Skin of body (tissue), 3 donors: ENCODE results near the gene MAP6. TPM values are rescaled to one million over a fixed set of nuclear protein-coding genes. Genes with fewer than 3 reads are reported as not detected.

Experiments used
- DNase-seq: peaks from one replicate; lab custom pipeline; 2025; lab: John Stamatoyannopoulos, UW
- small RNA-seq: library from RNA; depleted of rRNA; stranded (forward); fragments of <200 nt; gene quantifications from one replicate; pipeline ENCODE3, GENCODE V24; 2014; ENCODE audit warnings: low replicate concordance
- total RNA-seq: library from RNA; depleted of rRNA; stranded (reverse); fragments of >200 nt; gene quantifications from one replicate; pipeline ENCODE4 v1.2.3, GENCODE V29; 2014

Gene MAP6
- total RNA-seq, 1 donor from 2014 or later, result 1.9 TPM

DNA sequence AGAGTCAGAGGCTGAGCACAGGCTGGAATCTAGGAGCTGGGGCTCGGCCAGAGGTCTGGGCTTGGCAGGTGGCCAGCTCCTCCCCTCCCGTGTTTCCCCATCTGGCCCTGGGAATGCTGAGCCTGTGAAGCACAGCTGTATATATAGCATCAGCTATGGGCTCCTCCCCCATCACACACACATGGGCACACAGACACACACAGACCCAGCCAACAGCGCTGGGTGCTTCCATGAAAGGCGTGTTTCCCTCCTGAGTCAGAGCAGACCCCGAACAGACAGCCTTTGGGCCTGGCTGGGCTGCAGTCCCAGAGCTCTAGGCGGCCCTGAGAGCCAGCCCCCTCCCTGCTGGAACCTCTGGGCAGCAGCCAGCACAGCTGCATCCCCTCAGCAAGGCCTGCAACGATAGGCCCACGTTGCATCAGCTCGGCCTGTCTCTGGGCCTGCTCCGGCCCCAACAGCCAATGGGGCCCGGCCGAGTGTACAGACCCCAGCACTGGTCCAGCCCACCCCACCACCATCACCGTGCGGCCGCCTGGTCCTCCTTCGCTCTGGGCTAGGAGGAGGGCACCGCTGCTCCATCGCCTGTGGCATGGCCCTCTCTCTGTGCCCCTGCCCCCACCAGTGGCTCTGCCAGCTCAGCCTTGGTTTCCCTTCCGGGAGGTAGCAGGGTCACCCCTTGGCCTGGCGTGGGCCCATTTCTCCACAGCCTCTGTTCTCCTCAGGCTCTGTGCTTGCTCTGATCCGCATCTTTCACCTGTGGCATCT is 114.4 kb downstream of the MAP6 start:
- DNase-seq, result peak; percentile 100

DNA sequence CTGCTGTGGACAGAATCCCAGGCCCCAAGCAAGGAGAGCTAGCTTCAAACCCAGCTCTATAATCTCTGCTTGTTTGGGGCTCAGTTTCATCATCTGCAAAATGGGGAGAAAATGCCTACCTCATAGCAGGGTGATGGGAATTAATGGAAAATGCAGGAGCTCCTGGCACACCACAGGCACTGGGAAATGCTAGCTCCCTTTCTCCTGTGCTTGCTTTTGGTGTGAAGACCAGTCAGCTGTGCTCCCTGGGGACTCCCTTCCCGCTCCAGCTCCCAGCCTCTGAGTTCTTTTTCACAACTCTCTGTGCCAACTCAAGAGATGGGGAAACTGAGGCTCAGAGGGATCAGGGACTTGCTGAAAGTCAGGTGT is 115.0 kb downstream of the MAP6 start:
- no peak for DNase-seq

DNA sequence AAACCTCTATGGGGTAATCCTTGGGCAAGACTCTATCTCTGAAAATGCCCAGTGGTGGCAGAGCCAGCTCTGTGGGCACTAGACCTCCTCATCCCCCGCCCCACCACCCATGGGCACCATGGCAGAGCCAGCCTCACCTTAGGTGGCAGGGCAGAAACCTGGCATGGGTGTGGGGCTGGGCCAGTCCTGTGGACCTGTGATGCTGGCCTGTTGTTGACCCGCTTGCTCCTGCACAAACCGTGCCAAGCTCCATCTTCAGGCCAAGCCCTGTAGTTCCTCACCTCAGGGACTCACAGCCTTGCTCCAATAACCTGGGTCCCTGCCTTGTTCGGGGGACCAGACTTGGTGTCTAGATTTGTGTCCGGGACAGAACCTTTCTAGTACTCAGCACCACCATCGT is 115.7 kb downstream of the MAP6 start:
- DNase-seq, result no peak

DNA sequence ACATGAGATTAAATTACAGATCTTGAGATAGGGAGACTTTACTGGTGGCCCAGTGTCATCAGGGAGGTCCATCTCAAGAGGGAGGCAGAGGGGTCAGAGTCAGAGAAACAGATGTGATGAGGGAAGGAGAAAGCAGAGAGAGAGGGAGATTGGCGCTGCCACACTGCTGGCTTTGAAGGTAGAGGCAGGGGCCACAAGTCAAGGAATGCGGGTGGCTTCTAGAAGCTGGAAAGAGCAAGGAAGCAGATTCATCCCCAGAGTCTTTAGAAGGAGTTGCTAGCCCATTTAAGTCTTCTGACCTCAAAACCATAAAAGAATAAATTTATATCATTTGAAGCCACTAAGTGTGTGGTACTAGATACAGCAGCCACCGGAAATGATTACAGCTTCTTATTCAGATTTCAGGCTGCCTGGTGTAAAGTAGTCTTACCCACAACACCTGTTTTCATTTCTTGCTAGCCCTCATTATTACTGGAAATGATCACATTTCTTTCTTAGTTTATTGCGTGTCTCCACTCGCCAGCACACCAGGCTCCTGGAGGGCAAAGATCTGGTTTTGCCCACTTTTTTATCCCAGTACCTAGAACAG is 119.4 kb downstream of the MAP6 start:
- no peak for DNase-seq

DNA sequence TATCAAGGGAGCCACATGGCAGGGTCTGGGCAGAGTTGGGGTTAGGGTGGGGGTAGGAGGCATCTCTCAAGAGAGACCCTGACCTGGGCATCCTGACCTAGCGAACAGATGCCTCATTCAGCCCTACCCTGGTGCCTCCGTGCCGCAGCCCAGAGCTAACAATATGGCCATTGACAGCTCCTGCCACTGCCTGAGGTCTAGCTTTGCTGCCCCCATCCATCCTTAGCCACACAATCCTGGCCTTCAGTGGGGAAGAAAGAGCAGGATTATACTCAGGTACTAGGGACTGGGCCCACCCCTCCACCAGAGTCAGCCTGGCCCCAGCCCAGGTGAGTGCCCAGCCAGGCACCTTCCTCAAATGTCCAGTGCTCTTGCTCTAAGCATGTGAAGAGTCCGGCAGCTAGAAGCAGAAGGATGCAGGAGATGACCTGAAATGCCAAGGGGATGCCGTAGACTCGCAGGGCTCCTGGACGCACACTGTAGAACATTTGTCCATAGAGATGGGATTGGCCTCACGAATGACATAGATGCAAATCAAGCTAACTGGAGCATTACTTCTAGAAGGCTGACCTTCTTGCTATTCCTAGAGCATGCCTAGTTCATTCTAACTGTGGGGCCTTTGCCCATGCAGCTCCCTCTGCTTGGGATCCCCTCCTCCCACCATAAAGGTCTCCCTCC is 120.1 kb downstream of the MAP6 start:
- no peak for DNase-seq

DNA sequence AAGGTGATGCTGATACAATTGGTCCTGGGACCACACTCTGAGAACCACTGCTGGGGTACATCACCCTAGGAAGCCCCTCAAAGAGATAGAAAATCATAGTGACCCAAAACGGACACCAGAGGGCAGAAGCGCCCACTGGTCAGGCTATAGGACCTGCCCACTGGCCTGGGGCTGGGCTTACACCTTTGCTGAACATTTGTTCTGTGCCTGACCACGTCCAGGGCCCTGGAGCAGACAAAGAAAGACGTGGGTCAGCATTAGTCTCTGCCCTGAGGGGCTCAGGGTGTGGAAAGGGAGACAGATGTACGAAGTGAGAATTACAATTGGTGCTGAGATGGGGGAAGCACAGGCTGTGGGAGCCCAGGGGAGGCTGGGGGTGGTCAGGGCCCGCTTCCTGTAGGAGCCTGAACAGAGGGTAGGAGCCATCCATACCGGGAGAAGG is 121.2 kb downstream of the MAP6 start:
- DNase-seq, result peak; percentile 15

GRCh38 chr11:75547177-75547576 is 121.7 kb downstream of the MAP6 start:
- DNase-seq, result no peak

DNA sequence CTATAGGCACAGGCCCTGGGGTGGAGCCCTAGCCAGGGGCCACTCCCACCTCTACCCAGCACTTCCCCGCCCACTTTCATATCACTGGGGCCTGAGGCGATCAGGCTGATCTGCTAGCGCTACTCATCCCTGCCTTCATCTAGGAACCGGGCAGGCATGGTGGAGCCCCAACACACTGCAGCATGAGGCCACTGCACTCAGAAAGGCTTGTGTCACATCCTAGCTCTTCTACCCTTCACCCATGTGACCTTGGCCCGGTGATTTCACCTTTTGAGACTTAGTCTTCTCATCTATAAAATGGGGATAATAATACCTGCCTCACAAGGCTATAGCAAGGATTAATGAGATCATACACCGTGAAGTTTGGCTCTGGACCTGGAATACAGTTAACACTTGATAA is 125.0 kb downstream of the MAP6 start:
- DNase-seq, result no peak

DNA sequence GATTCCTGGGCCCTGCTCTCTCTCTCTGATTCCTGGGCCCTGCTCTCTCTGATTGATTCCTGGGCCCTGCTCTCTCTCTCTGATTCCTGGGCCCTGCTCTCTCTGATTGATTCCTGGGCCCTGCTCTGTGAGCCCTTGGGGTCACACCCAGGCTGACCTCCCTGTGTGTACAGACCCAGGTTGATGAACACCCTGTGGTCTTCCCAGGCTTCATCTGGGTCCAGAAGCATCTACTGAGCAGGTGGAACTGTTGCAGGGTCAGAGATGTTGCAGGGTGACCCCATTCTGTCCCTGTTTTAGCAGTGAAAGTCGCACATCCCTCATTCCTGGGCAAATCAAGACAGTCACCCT is 126.8 kb downstream of the MAP6 start:
- no peak for DNase-seq

DNA sequence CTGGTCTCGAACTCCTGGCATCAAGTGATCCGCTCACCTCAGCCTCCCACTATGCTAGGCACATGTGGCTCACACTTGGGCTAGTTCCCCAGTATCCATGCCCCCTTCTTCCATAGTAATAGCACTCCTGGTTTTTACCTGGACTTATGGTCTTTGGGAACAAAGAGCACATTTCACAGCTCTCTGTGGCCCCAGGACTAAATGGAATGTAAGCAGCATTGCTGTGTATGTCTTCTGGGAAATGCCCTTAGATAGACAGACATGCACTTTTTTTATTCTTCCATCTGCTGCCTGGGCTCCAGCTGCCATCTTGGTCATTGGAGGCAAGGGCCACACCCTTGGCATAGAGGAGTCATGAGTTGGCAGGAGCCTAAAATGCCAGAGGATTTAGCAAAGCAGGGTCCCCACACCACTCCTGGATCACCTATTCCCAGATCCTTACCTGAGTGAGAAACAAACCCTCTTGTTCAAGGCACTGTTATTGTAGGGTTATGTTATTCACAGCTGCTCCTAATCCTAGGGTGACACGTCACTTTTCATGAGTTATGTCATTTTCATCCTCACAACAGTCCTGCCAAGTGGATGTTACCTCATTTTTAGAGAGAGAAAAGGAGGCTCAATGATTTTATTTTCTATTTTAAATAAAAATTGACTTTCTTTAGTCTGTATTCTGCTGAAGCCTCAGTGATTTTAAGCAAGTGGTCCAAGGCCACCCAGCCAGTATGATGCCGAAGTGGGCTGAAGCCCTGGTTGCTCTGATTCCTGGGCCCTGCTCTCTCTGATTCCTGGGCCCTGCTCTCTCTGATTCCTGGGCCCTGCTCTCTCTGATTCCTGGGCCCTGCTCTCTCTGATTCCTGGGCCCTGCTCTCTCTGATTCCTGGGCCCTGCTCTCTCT is 127.4 kb downstream of the MAP6 start:
- no peak for DNase-seq

DNA sequence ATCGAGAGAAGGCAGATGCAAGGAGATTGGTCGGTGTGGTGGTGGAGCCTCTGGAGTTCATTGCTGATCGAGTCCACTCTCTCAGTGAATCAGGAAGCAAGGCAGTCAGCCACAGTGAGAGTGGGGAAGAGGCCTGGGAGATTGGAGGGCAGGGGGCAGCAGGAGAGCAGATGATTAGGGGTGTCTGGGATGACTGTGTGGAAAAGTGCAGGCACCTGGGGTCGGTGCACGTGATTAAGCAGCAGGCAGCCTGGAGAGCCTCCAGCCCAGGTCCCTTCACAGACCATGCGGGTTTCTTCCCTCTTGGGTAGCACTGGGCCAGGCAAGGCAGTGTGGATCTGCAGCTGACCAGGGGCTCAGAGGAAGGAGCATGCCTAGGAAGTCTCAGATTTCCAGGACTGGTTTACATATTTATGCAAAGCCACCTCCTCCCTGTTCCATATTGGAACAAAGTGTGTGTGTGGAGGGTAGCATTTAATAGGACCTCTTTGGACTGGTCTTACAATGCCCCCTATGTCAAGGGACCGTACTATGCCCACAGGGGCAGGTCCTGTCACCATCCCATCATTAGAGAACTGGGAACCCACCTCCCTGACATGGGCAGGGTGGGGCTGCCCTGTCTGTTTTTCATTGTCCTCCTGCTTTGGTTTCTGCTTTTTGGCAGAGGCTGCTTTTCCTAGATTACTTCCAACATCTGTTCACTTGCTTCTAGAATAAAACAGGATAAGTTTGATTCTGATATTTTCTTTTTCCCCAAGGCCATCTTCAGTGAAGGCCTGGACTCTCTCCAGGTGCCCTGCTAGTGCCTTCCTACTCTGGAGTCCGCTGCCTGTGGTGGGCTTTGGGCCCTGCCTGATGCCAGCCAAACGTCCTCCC is 129.1 kb downstream of the MAP6 start:
- DNase-seq, result no peak

DNA sequence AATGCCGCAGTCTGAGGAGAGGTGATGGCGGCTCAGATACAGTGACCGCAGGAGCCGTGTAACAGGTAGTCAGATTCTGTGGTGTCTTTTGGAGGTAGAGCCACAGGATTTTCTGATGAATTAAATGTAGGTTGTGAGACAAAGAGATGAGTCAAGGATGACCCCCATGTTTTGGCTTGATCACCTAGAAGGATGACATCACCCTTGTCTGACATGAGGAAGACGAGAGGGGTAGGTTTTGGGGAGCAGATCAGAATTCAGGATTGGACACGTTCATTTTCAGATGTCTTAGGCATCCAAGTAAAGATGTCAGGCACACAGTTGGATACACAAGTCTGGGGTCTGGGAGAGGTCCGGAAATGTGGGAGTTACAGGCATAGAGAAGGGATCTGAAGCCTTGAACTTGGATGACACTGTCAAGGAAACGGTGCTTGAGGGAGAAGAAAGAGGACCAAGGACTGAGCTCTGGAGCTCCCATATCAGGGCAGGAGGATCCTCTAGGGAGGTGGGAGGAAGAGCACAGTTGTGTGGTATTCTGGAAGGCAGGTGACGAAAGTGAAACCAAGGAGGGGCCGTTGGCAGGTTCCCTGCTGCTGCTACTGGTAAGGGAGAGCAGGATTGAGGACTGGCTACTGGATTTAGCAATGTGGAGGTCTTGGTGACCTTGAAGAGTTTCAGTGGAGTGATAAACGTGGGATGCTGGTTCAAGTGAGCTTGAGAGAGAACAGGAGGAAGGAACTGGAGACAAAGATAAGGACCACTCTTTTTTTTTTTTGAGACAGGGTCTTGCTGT is 130.5 kb downstream of the MAP6 start:
- no peak for DNase-seq

DNA sequence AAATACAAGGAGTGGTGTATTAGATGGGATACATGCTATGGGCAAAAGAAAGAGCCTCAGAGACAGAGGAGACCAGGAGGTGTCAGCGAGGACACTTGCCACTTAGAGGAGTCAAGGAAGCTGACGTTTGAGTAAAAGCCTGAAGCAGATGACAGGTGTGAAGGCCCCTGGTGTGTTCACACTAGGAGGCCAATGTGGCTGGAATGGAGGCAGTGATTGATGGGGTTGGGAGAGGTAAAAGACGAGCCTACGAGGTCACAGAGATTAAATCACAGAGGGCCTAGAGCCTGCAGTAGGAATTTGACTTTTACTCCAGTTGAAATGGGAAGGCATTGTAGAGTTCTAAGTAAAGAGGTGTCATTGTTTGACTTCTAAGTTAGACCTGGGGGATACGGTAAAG is 131.1 kb downstream of the MAP6 start:
- no peak for DNase-seq

Small RNA genes within 50 kb of the gene (small RNA-seq; reads per million reads assigned to genes)
- gene AP001922.4, result not detected

Other genes starting within 250 kb of the MAP6 start
- 0.99 TPM for gene KLHL35, start 235.8 kb downstream of the MAP6 start, total RNA-seq
- 9.6 TPM for gene GDPD5, start 143.1 kb downstream of the MAP6 start, total RNA-seq
- 311 TPM for gene SERPINH1, start 106.8 kb downstream of the MAP6 start, total RNA-seq
- 9.6 TPM for gene MOGAT2, start 48.8 kb upstream of the MAP6 start, total RNA-seq
- 79.3 TPM for gene DGAT2, start 99.7 kb upstream of the MAP6 start, total RNA-seq
- gene UVRAG, start 146.2 kb upstream of the MAP6 start, total RNA-seq, result 28.5 TPM